Islet precursor cell (in vitro differentiated cells): ENCODE results near the gene ZC3HAV1.
A peak's percentile ranks its signal among the peaks of the same experiment; 100 is the strongest.
"Not testable (repeated sequence)": the region's sequence is repeated elsewhere in the genome, so short reads cannot be mapped to it uniquely, and the experiment has no call there.

Experiments used
- DNase-seq: peaks from one replicate; pipeline ENCODE4 v3.0.0-alpha.2; 2018

The ZC3HAV1 gene

DNA sequence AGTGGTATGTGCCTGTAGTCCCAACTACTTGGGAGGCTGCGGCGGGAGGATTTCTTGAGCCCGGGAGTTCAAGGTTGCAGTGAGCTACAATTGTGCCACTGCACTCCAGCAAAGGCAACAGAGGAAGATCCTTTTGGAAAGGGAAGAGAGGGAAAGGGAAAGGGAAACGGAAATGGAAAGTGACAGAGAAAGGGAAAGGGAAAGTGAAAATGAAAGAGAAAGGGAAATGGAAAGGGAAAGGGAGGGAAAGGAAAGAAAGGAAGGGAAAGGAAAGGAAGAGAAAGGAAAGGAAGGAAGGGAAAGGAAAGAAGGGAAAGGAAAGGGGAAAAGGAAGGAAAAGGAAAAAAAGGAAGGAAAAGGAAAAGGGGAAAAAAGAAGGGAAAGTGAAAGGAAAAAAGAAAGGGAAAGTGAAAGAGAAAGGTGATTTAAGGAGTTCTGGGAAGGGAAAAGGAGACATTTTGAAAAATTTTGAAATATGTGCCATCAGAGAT, 2.3 kb upstream of the ZC3HAV1 start:
- no peak for DNase-seq

GRCh38 chr7:139111147-139111546, 1.6 kb upstream of the ZC3HAV1 start:
- DNase-seq, result no peak

DNA sequence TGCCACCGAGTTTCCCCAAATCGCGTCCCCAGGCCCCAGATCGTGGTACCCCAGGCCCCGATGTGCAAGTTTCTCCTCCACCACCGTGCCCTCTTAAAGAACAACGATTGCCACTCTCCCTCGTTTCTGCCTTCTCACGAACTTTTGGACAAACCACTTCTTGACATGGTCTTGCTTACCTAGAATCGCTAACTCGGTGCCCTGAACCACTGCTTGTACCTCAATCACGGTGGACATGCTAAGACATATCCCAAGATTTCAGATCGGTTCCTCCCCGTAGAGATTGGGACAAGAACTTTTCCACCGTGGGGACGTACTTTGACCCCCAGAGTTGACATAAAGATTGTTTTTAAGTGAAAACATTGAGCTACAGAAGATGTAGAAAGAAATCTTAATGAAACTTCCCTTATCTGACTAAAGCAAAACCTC, 477 bp upstream of the ZC3HAV1 start:
- no peak for DNase-seq

DNA sequence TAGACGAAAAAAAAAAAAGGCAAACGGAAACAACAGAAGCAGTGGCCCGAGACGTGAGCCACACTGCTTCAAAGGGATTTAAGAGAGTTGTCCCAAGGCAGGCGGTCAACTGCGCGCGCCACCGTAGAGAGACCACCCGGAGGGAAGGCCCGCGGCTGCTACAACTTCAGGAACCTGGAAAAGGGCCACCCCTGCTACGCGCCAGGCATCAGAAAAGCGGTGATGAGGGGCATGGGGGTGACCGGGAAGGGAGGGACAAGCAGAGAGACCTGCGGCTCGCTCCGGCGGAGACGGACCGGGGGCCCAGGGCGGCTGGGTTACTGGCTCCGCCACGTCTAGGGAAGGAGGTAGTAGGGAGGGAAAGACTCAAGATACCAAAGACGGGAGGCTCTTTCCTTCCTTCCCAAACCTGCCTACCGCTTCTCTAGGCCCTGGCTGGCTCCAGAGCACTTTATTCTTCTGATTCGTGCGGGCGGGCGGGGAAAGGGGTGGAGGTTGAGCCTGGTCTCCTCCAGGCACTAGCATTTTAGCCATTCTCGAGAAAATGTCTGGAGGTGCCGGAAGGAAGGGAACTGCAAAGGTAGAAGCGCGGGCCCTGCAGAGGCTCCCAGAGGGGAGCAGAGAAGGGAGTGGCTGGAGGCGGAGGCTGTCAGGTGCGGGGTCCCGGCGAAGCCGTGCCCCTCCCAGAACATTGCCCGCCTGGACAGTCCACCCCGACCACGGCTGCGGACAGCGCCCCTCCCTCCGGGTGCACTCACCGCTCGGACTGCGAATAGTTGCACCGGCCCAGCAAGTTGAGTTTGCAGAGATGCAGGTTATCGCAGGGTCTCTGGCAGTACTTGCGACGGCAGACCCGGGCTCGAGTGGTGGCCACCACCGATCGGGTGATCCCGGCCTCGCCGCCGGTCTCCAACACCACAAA, 993 bp downstream of the ZC3HAV1 start:
- DNase-seq, result peak; percentile 58

DNA sequence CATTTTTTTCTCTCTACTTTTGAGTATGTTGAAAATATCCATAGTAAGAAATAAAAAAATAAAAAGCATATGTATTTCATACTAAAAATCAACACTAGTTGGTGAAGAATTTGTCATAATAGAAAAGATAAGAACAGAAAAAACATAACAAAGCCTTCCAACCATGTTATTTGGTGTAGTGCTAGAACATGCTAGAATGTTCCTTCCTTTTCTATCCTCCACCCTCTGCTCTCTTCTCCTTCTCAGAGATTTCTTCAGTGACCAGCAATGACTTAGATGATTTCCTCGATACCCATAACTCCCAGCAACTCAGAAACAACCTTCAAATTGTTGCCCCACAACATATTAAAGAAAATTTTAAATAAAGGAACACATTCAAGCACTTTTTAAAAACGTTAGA, 2.6 kb downstream of the ZC3HAV1 start:
- no peak for DNase-seq

GRCh38 chr7:139106227-139106626, 3.3 kb downstream of the ZC3HAV1 start:
- DNase-seq, result not testable (repeated sequence)

DNA sequence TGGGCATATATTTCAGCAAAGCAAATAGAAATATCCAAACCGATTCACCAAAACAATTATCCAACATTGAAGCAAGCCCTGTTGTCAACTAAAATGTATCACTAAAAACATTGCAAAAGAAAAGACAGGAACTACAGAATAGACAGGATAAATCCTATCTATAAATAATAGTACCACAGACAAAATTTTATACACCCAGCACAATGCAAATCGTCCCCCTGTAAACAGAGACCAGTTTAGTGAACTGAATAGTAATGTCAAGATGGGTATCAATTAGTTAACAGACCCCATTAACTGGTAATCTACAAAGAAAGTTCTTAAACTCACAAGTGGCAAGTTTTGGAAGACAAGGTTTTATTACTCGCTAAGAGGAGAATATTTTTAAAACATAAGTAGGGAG, 4.0 kb downstream of the ZC3HAV1 start:
- DNase-seq, result no peak

GRCh38 chr7:139104091-139104450, 5.4 kb downstream of the ZC3HAV1 start:
- DNase-seq, result no peak

DNA sequence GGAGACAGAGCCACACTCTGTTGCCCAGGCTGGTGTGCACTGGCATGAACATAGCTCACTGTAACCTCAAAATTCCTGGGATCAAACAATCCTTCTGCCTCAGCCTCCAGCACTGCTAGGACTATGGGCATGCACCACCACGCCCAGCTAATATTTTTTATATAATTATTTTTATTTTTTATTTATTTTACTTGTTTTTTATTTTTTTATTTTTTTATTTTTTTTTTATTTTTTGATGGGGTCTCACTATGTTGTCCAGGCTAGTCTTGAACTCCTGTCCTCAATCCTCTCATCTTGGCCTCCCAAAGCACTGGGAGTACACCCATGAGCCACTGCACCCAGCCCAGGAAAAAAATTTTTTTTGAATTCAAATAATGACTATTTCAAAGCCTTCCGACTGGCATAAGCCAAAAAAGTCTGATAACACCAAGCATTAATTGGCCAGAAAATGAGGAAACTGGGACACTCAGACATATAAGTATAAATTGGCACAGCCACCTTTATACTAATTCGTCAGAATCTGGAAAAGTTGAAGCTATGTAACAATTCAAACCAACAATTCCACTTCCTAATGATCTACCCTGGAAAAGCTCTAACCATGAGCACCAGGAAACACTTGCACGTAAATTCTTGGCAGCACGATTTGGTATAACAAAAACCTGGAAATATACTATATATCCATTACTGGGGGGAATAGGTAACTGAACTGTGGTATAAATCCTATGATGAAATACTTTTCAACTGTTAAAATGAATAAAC, 6.3 kb downstream of the ZC3HAV1 start:
- DNase-seq, result no peak

DNA sequence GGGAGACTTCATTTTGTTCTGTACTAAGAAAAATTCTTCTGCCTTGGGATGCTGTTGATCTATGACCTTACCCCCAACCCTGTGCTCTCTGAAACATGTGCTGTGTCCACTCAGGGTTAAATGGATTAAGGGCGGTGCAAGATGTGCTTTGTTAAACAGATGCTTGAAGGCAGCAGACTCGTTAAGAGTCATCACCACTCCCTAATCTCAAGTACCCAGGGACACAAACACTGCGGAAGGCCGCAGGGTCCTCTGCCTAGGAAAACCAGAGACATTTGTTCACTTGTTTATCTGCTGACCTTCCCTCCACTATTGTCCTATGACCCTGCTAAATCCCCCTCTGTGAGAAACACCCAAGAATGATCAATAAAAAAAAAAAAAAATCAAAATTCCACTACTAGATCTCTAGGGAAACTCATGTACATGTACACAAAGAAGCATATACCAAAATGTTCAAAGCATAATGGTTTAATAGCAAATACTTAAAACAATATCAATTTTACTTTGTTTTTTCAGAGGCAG, 7.8 kb downstream of the ZC3HAV1 start:
- not testable (repeated sequence) for DNase-seq

DNA sequence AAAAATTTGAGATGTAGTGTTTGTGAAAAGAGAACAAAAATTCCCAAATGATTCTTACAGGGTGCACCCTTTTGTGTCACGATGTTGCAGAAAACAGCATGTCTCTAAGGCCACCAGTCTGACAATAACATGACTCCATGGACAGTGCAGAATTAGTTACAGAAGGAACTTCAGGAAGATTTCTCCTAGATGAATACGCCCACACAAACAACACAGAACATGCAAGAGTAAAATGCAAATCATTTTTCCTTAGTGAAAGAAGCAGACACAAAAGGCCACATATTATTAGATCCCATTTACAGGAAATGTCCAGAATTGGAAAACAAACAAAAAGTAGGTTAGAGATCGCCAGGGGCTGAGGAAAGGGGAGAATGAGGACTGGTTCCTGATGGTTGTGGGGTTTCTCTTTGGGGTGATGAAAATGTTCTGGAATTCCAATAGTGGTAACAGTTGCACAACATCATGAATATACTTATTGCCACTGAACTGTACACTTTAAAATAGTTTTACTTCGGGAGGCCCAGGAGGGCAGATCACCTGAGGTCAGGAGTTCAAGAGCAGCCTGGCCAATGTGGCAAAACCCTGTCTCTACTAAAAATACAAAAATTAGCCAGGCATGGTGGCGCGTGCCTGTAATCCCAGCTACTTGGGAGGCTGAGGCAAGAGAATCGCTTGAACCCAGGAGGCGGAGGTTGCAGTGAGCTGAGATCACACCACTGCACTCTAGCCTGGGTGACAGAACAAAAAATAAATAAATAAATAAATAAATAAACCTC, 10.2 kb downstream of the ZC3HAV1 start:
- no peak for DNase-seq

- DNase-seq, result no peak
Observed at GRCh38 chr7:139095194-139095659, 14.3 kb downstream of the ZC3HAV1 start.

GRCh38 chr7:139094596-139094995, 14.9 kb downstream of the ZC3HAV1 start:
- DNase-seq, result no peak

GRCh38 chr7:139094030-139094429, 15.5 kb downstream of the ZC3HAV1 start:
- DNase-seq, result no peak

DNA sequence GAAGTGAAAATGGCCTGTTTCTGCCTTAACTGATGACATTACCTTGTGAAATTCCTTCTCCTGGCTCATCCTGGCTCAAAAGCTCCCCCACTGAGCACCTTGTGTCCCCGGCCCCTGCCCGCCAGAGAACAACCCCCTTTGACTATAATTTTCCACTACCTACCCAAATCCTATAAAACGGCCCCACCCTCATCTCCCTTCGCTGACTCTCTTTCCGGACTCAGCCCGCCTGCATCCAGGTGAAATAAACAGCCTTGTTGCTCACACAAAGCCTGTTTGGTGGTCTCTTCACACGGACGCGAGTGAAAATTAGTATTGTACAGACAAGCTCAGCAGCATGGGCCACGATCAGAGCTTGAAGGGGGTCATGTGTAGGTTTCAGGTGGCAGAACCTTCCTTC, 16.0 kb downstream of the ZC3HAV1 start:
- not testable (repeated sequence) for DNase-seq

DNA sequence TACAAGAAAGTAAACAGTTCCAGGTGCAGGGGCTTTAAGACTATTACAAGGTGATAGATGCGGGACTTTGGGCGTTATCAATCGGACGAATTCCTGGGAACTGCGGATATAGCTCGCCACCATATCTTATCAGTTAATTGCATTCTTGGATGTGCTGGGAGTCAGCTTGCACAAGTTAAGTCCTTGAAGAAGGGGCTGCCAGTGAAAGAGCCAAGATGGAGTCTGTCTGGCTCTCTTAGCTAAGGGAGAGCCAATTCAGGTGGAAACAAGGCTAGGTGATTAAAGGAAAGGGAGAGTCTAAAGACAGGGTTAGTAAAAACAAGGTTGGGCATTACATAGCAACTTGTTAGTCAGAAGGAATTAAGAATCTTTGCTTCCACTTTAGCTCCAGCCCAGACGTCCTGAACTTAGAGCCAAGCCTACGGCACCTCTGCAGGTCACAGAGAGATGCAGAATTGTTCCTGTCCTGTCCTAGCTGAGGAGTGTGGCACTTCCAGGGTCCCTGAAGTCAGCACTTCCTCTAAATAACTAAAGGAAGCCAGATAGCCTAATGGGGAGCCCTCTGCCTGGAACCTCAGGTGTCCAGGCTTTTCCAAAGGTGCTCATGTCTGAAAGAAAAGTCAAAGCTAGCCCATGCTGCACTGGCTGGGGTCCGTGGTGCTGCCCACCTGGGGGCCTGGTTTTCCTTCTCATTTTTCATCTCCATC, 17.3 kb downstream of the ZC3HAV1 start:
- no peak for DNase-seq

DNA sequence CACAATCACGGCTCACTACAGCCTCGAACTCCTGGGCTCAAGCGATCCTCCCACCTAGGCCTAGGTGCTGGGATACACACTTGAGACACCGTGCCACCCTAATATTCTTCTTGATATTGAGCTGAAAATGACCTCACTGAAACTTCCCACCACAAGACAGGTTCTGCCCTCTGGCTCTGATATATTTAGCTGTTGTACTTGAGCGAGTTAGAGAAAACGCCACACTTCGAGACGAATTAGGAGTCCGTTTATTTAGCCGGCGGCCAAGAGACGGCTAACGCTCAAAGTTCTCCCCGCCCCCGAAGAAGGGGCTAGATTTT, 17.9 kb downstream of the ZC3HAV1 start:
- no peak for DNase-seq

DNA sequence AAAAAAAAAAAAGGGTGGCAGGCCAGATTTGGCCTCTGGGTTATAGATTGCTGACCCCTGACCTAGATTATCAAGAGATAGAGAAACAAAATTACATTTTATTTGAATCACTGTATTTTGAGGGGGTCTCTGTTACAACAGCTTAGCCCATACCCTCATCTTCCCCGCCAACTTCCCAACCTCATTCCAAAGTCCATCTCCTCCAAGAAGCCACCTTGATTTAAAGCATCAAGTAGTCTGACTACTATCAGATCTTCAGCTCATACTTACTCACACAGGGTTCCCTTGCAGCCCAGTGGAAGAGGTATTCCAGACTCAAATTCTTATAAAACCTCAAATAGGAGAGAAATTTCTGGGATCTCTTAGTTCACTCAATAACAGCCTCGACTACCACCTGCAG, 20.4 kb downstream of the ZC3HAV1 start:
- no peak for DNase-seq

DNA sequence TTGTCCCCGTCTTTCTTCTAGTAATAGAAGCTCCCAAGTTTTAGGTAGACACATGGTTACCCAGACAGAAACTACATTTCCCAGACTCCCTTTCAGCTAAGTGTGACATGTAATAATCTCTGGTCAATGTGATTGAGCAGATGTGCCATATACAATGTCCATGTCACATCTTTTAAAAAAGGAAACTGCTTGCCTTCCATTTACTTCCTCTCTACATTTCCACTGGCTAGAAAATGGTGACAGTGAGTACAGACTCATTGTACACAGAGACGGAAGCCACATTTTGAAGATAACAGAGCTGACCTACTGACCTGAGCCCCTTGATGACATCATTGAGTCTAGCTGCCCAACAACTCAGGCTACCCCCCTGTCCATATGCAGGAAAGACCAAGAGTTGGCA, 21.3 kb downstream of the ZC3HAV1 start:
- no peak for DNase-seq

DNA sequence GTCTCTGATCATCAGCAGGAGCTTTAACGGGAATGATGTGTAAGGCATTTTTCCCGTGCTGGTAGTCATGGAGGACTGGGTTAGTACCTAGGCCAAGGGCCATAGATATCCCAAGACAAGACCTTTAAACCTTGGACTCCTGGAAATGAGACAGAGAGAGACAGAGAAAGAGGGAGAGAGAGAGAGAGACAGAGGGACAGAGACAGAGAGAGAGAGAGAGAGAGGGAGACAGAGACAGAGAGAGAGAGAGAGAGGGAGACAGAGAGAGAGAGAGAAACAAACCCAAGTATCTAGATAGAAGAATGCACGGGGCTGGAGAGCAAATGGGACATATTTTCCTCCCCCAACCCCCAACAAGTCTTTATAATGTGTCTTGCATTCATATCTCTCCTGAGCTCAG, 22.3 kb downstream of the ZC3HAV1 start:
- DNase-seq, result no peak

DNA sequence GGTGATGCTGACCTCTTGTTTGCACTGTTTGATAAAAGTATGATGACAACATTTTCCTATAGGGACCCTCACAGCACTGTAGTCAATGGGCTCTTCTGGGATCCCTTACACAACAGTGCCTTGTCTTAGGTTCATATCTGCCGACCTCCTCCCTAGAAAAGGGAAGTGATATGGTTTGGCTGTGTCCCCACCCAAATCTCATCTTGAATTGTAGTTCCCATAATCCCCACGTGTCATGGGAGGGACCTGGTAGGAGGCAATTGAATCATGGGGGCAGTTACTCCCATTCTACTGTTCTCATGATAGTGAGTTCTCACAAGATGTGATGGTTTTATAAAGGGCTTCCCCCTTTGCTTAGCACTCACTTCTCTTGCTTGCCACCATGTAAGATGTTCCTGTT, 23.1 kb downstream of the ZC3HAV1 start:
- no peak for DNase-seq

DNA sequence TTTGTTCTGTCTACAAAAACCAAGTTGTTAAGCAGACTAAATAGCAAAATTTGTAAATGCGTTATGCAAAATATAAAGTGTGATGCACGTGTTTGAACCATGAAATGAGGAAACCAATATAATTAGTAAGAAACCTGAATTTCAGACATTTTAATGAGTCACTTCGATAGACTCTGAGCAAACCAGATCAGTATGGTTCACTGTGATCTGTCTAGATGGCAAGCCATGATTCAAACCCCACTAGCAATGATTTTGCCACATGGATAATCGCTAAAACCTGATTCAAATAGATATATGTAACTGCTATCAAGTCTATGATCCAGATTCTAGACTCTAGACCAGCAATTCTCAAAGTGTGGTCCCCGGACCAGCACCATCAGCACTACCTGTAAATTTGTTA, 24.8 kb downstream of the ZC3HAV1 start:
- DNase-seq, result no peak
